GM19025 (cell line): ENCODE data around the gene RAB23.
A peak's percentile ranks its signal among the peaks of the same experiment; 100 is the strongest.

Experiments
- ATAC-seq: cut with Tn5 transposase; IDR thresholded peaks from one replicate; pipeline ENCODE4 v1.9.1; 2021; ENCODE audit warnings: mild to moderate bottlenecking, low read depth, moderate library complexity; ENCODE audit not compliant: unreplicated experiment

The RAB23 gene

GRCh38 chr6:57221936-57222742 is at the start of gene RAB23:
Gene RAB23 (minus strand): TSS chr6:57222307. CDS start chr6:57210380, 11,927 bp downstream.
- peak; percentile 88 for ATAC-seq

GRCh38 chr6:57268294-57268640 is 46.2 kb upstream of the RAB23 start:
- no peak for ATAC-seq

GRCh38 chr6:57267586-57268293 is 45.6 kb upstream of the RAB23 start:
- no peak for ATAC-seq

GRCh38 chr6:57265755-57266221 is 43.7 kb upstream of the RAB23 start:
- no peak for ATAC-seq

DNA sequence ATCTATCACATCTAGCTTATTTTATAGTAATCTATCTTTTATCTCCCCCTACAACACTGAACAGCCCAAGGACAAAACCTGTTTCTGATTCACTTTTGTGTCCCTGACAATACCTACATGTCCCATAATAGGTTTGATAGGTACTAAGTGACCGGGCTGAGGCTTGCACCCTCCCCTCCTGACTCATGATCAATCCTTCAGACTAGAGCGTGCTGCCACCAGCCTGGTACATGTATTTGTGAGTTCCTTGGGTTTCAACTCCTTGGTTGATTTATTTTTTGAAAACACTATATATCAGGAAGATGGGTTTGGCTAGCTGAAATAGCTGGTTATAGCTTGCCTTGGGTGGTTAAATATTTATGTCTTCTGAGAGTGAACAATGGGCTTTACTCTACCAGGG is 41.6 kb upstream of the RAB23 start:
- ATAC-seq = no peak

- ATAC-seq = no peak
These were observed 41.0 kb upstream of the RAB23 start for GRCh38 chr6:57262901-57263694.

DNA sequence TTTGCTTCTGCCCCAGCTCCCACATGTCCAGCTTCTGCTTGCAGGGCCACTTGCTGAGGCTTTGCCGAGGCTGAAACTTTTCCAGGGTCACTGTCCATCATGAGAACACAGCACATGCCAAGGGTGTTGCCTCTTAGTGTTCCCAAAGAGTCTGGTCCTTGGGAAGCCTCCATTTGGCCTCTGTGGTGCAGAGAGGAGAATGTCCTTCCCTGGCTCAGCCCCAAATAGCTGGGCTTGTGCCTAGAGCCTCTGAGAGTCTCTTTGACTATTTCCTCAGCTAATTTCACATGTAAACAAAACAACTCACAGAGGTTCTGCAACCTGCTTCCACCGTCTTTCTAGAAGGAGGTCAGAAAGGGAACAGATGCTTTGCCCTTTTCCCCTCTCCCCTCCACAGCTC is 40.4 kb upstream of the RAB23 start:
- no peak for ATAC-seq

- no peak for ATAC-seq
These were observed 39.8 kb upstream of the RAB23 start for GRCh38 chr6:57261926-57262325.

- ATAC-seq = no peak
These were observed 37.0 kb upstream of the RAB23 start for GRCh38 chr6:57259064-57259463.

DNA sequence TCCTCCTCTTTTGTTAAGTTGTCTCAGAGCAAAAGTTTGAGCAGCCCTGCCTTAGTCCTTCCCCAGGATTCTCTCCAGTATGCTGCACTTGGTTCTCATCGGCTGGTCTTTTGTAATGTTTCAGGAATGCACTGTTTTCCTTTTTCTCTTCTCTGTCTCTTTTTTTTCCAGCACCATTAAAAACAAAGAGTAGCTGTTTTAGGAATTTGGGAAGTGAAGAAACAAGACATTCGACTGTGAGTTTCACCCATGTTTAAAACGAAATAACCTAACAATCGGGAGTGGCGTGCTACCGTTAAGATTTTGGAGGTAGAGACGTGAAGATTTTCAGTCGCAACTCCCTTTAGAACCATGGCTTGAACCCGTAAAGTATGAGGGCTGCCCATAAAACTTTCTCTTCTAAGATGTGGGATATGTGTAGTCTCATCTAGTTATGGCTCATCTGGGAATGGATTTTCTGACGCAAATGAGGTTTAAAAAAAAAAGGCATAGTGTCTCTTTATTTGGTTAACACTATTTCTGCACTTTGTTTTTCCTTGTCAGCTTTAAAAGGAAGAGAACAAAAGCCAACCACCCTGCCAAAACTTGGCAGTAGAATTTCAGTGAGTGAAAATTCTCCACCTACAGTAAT is 35.9 kb upstream of the RAB23 start:
- no peak for ATAC-seq

DNA sequence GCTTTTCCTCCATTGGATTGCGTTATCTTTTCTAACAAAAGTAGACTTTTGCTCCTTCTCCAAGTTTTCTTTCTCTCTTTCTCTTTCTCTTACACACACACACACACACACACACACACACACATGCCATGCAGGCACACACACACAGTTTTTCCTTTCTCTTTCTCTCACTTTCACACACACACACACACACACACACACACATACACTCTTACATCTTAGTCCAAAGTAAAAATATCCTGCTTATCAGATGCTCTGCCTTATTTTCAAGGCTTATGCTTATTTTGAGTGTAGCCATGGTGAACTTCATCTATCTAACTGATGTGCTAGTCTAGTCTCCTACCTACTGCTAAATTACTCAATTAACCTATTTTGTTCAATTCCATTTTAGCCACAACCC is 34.4 kb upstream of the RAB23 start:
- no peak for ATAC-seq

DNA sequence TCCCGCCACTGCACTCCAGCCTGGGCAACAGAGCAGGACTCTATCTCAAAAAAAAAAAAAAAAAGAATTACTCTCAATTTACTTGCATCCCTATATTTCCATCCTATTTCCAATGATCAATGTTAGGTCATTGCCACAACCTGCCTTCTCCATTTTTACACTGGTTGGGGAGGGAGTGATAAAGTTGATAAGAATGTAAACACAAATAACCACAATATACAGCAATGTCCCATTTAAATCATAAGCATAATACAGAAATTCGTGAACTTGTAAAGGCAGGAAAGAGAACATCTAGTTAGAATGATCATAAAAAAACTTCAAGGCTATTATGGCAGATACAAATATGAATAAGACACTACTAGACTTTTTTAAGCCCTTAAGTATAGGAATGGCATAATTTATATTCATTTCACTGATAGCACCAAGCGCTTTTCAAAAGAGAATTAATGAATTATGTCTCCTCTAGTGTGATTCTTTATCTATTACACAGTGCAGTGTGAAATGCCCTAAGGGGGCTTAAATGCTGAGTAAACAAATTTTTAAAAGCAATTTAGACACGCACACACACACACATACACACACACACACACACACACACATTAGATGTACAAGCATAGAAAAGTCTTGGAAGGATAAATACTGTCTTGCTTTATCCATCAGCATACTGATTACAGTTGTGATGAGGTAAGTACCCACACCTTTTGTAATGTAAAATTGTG is 33.5 kb upstream of the RAB23 start:
- no peak for ATAC-seq

GRCh38 chr6:57254055-57254717 is 32.1 kb upstream of the RAB23 start:
- no peak for ATAC-seq

GRCh38 chr6:57252975-57253374 is 30.9 kb upstream of the RAB23 start:
- no peak for ATAC-seq

DNA sequence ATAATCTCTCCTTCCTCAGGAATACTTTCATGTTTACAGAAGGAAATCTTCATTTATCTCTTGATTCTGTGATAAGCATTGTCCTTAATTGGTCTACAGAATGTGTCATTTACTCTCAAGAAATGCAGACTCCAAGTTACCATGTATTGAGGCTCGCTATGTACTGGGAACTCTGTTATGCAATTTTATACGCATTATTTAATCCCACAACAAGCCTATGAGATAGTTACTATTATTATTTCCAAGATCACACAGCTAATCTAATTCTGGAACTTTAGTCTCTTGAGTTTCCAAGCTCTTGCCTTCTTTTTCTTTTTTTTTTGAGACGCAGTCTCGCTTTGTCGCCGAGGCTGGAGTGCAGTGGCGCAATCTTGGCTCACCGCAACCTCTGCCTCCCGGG is 30.0 kb upstream of the RAB23 start:
- ATAC-seq = no peak

DNA sequence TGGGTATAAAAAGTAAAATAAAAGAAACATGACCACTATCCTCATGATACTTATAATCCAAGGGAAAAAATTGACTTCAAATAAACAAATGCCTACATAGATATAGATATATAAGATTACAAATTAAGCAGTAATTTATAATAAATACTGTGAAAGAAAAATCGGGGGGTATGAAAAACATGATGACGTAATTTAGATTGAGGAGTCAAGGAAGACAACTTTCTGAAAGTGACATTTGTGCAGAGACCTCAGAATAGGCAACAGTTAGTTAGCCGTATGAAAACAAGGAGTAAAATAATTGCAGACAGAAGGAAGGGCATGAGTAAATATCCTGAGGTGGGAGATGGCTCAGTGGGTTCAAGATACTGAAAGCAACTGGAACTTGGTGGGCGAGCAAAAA is 28.2 kb upstream of the RAB23 start:
- no peak for ATAC-seq

- ATAC-seq = no peak
These were observed 26.3 kb upstream of the RAB23 start for GRCh38 chr6:57248311-57248895.

DNA sequence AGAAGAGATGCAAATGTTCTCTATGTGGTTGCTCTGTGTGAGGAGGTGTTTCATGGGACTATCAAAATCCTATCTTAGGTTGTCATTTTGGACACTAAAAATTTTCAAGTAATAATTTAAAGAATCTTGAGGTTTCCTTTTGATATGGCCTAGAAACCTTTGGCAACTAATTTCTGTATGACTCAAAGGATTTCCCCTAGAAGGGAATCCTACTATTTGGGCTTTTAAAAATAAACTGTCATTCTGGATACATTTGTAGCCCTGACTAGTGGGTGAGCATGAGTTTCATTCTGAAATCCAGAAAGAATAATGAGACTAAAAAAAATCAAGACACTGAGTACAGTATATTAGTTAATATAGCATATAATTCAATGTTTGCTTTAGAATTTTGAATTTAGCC is 25.5 kb upstream of the RAB23 start:
- ATAC-seq = no peak

DNA sequence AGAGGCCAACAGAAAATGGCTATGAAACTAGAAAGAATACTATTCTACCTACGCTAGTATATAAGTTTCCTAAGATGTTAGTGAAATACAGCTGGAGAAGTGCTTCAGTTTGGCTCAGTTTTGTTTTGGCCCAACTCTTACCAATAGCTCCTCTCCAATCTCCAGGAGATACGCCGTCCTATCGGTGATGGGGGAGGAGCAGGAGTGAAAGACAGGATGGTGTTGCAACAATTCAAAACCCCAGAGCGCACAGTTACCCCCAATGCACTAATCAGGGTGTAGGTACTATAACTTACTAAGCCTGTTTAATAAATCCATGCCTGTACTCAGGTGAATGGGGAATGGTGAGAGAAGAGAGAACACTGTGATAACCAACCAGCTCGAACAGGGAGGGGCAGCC is 24.2 kb upstream of the RAB23 start:
- no peak for ATAC-seq
